Measurements from ENCODE around the gene CD7.

The CD7 gene

DNA sequence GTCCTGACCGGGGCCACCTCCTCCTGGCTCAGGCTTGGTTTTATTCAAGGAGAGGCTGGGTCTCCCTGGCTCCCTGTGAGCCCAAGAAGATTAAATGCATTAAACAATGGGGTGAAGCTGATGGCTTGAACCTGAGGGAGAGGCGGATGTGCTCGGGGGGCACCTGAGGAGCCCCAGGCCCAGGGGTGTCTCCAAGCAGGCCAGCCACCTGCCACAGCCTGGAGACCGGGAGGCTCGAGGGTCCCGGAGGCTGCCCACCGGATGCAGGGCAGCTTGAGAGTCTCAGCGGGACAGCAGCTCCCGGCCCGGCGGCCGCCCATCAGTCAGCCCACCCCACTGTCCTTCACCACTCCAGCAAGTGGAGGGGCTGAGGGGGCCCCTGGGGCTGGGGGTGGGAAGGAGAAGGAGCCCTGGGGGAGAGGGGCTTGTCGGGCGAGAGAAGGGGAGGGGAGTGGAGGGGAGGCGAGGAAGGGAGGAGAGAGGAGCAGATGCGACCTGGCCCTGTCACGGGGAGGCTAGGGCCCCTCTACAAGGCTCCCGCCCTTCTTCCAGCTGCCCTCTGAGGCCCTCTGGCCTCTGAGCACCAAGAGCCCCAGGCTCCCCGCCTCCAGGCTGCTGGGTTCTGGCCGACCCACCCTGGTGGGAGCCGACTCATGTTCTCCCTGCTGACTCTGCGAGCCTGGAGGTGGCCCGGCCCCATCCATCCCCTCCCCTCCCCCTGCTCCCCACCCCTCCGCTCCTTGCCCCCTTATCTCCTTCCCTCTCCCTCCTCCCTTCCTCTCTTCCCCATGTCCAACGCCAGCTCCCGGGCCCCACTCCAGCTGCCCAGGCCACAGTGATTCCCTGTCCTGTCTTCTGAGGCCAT, 13.2 kb downstream of the CD7 start:
- H3K4me1 ChIP-seq (ENCODE audit: control insufficient read depth, low read depth, low read length): no peaks in the 10 kb centered on the region
- no peaks in the 10 kb centered on the region for H3K9me3 ChIP-seq (ENCODE audit: control insufficient read depth, low read depth, low read length)
- no peak overlapping the region for H3K4me3 ChIP-seq (ENCODE audit: low read length)
- no peaks in the 10 kb centered on the region for H3K27me3 ChIP-seq (ENCODE audit: control insufficient read depth, insufficient read depth, low read length)
- no peaks in the 10 kb centered on the region for H3K36me3 ChIP-seq (ENCODE audit: control insufficient read depth, low read depth, low read length)
- no peak overlapping the region for H3K9ac ChIP-seq (ENCODE audit: low read length)
- H3K27ac ChIP-seq (ENCODE audit: low read length): no peak overlapping the region

DNA sequence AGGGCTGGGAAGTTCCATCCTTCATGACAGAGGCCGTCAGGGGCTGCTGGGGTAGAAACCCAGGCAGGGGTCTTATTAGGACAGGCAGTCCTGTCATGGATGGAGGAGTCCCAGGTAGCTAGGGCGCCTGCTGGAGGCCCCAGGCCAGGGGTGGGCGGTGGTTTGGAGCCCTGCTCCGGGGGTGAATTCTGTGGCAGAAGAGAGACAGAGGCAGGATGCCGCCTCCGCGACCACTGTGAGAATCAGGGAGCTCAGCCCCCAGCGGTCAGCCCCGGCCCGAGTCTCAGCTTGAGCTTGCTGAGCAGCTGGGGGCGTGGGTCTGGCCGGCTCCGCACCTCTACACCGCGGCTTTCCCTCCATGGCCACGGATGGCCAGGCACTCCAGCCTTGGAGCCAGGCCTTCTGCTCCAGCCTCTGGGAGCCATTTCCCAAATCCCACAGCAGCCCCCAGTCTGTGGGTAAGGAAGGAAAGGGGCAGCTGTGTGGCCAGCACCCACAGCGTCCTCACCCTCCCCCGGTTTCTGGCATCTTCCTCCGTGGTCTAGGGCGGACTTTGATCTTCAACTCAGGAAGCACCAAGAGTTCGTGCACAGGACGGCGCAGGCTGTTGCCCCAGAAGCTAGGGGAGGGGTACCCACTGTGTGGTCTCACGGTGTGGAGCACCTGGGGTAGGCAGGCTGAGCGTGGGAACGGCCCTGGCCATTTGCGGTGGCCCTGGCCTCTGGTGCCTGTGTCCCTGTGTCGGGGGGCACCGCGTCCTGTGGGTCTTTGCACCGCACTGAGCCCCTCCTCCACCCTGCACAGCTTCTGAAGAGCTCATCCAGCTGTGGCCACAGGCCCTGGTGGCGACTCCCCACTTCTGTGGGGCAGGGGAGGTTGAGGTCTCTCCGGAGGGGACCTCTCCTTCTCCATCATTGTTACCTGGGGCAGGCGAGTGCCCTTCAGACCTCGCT, 14.1 kb downstream of the CD7 start:
- Histone ChIP-seq H3K27me3 (ENCODE audit: control insufficient read depth, insufficient read depth, low read length) (no peaks in the 10 kb centered on the region), H3K4me3 (ENCODE audit: low read length) (no peak overlapping the region), H3K27ac (ENCODE audit: low read length) (no peak overlapping the region), H3K36me3 (ENCODE audit: control insufficient read depth, low read depth, low read length) (no peaks in the 10 kb centered on the region), H3K4me1 (ENCODE audit: control insufficient read depth, low read depth, low read length) (no peaks in the 10 kb centered on the region), H3K9ac (ENCODE audit: low read length) (no peak overlapping the region), H3K9me3 (ENCODE audit: control insufficient read depth, low read depth, low read length) (no peaks in the 10 kb centered on the region)

DNA sequence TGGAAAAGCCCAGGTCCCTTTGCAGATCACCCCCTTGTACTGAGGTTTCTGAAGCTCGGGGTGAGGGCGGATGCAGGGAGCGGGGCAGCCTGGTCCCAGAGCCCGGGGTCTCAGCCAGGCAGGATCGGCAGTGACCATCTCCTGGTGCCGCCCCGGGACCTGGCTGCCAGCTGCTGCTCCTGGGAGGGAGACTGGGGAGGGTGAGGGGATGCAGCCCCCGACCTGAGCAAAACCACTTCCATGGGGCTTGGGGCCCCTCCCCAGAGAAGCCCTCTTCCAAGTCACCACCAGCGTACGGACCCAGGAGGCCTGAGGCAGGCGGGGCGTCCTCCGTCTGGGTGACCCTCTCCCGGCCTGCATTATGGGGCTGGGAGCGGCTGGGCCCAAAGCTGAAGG, 14.8 kb downstream of the CD7 start:
- Histone ChIP-seq H3K9ac (ENCODE audit: low read length) (no peak overlapping the region), H3K36me3 (ENCODE audit: control insufficient read depth, low read depth, low read length) (no peaks in the 10 kb centered on the region), H3K9me3 (ENCODE audit: control insufficient read depth, low read depth, low read length) (no peaks in the 10 kb centered on the region), H3K27me3 (ENCODE audit: control insufficient read depth, insufficient read depth, low read length) (peaks cover 4% of the 10 kb centered on the region), H3K4me3 (ENCODE audit: low read length) (no peak overlapping the region), H3K27ac (ENCODE audit: low read length) (no peak overlapping the region), H3K4me1 (ENCODE audit: control insufficient read depth, low read depth, low read length) (no peaks in the 10 kb centered on the region)

DNA sequence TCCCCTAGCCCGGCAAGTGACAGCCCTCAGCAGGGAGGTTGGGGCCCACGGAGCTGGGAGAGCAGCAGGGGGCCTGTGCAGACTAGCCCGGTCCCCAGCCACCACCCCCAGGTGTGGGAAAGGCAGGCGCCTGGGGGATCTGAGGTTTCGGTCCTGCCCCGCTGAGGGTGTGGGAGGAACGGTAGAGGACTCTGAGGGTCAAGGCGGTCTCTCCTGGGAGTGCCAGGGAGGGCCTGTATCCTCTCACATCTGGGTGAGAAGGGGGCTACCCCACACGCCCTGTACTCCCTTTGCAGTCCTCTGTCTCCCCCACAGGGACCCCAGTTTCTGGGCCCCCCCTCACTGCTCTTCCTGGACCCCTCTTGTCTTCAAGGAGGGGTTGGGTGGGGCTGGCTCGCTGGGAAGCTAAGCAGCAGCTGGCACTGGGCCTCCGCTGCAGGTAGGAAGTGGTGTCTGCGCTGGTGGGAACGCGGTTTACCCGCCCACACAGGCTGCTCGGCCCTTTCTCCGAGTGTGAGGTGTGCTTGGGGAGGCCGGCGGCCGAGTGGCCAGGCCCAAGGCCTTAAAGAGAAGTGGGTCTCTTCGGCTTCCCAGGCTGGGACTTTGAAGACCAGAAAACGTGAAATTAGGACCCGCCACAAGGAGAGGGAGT, 15.4 kb downstream of the CD7 start:
- H3K9ac ChIP-seq (ENCODE audit: low read length): no peak overlapping the region
- H3K27me3 ChIP-seq (ENCODE audit: control insufficient read depth, insufficient read depth, low read length): peaks cover 9% of the 10 kb centered on the region
- no peaks in the 10 kb centered on the region for H3K36me3 ChIP-seq (ENCODE audit: control insufficient read depth, low read depth, low read length)
- H3K4me1 ChIP-seq (ENCODE audit: control insufficient read depth, low read depth, low read length): peaks cover under 1% of the 10 kb centered on the region
- H3K27ac ChIP-seq (ENCODE audit: low read length): no peak overlapping the region
- no peaks in the 10 kb centered on the region for H3K9me3 ChIP-seq (ENCODE audit: control insufficient read depth, low read depth, low read length)
- H3K4me3 ChIP-seq (ENCODE audit: low read length): no peak overlapping the region

DNA sequence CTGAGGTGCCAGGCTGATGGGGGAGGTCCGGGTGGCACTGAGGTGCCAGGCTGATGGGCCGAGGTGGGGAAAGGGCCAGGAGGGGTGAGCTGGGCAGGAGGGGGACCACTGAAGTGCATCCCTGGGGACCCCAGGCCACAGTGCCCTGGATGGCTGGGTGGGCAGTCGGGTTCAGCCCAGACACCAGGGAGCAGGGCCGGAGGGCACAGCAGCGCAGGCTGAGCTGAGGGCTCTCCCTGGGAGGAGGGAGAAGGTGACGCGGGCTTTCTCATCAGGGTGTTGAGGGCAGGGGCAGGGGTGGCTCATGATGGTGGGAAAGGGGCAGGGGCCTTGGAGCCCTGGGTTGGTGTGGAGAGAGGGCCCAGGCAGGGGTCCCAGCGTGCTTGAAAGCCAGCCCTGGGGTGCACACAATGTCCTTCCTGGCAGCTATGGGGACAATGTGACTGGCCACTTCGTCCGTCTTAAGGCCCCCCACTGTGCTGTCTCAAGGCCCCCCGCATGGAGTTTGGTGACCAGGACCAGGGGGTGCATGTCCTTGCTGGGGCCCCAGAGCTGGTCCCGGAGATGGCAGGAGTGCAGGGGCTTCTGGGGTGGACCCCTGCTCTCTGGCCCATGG, 16.0 kb downstream of the CD7 start:
- Histone ChIP-seq H3K9me3 (ENCODE audit: control insufficient read depth, low read depth, low read length) (no peaks in the 10 kb centered on the region), H3K27ac (ENCODE audit: low read length) (no peak overlapping the region), H3K4me1 (ENCODE audit: control insufficient read depth, low read depth, low read length) (peaks cover 4% of the 10 kb centered on the region), H3K9ac (ENCODE audit: low read length) (no peak overlapping the region), H3K4me3 (ENCODE audit: low read length) (no peak overlapping the region), H3K36me3 (ENCODE audit: control insufficient read depth, low read depth, low read length) (no peaks in the 10 kb centered on the region), H3K27me3 (ENCODE audit: control insufficient read depth, insufficient read depth, low read length) (peaks cover 15% of the 10 kb centered on the region)

DNA sequence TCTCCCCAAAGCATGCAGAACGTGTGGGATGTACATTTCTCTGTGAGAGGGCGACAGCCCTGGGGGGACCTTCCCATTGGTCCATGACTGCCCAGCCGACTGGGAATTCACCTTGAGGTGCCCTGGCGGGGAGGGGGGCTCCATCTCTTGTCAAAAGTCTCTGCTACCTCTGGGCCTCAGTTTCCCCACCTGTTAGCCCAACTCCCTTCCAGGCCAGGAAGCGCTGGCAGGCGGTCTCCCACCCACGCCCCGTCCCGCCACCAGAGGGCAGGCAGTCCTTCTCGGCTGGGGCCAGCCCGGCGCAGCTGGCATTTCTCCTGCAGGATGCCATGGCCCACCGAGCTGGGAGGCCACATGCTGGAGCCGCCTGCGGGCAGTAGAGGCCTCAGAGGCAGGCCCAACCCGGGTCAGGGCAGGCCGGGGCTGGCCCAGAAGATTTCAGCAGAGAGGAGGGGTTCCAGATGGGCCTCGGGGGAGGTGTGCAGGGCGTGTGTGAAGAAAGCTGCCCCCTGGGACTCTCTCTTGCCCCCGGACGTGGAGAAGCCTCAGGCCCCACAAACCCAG, 16.6 kb downstream of the CD7 start:
- Histone ChIP-seq H3K9me3 (ENCODE audit: control insufficient read depth, low read depth, low read length) (no peaks in the 10 kb centered on the region), H3K27me3 (ENCODE audit: control insufficient read depth, insufficient read depth, low read length) (peaks cover 15% of the 10 kb centered on the region), H3K9ac (ENCODE audit: low read length) (no peak overlapping the region), H3K27ac (ENCODE audit: low read length) (no peak overlapping the region), H3K4me3 (ENCODE audit: low read length) (no peak overlapping the region), H3K4me1 (ENCODE audit: control insufficient read depth, low read depth, low read length) (peaks cover 4% of the 10 kb centered on the region), H3K36me3 (ENCODE audit: control insufficient read depth, low read depth, low read length) (no peaks in the 10 kb centered on the region)

DNA sequence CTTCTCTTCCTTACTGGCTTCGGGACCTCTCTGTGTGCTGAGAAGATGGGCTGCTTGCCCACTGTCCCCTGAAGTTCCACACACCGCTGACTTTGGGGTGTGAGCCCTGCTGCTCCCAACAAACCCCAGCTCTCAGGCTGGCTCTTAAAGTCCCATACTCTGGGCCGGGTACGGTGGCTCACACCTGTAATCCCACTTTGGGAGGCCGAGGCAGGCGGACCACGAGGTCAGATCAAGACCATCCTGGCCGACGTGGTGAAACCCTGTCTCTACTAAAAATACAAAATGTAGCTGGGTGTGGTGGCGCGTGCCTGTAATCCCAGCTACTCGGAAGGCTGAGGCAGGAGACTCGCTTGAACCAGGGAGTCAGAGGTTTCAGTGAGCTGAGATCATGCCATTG, 17.2 kb downstream of the CD7 start:
- H3K27ac ChIP-seq (ENCODE audit: low read length): no peak overlapping the region
- H3K9me3 ChIP-seq (ENCODE audit: control insufficient read depth, low read depth, low read length): no peaks in the 10 kb centered on the region
- H3K4me3 ChIP-seq (ENCODE audit: low read length): no peak overlapping the region
- H3K4me1 ChIP-seq (ENCODE audit: control insufficient read depth, low read depth, low read length): peaks cover 4% of the 10 kb centered on the region
- peaks cover 20% of the 10 kb centered on the region for H3K27me3 ChIP-seq (ENCODE audit: control insufficient read depth, insufficient read depth, low read length)
- no peaks in the 10 kb centered on the region for H3K36me3 ChIP-seq (ENCODE audit: control insufficient read depth, low read depth, low read length)
- no peak overlapping the region for H3K9ac ChIP-seq (ENCODE audit: low read length)

DNA sequence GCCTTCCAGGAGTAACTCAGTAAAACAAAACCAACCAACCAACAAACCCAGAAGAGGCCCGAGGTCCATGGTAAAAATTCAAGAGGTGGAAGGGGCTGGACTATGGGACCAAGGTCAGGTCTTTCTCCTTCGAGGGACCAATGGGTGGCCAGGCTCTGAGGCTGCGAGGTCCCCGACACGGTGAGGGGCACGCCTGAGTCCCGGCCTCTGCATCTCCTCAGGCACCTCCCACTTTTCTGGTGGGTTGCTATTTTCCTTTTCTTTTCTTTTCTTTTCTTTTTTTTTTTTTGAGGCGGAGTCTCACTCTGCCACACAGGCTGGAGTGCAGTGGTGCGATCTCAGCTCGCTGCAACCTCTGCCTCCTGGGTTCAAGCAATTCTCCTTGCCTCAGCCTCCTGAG, 18.0 kb downstream of the CD7 start:
- peaks cover 4% of the 10 kb centered on the region for H3K4me1 ChIP-seq (ENCODE audit: control insufficient read depth, low read depth, low read length)
- H3K9ac ChIP-seq (ENCODE audit: low read length): no peak overlapping the region

DNA sequence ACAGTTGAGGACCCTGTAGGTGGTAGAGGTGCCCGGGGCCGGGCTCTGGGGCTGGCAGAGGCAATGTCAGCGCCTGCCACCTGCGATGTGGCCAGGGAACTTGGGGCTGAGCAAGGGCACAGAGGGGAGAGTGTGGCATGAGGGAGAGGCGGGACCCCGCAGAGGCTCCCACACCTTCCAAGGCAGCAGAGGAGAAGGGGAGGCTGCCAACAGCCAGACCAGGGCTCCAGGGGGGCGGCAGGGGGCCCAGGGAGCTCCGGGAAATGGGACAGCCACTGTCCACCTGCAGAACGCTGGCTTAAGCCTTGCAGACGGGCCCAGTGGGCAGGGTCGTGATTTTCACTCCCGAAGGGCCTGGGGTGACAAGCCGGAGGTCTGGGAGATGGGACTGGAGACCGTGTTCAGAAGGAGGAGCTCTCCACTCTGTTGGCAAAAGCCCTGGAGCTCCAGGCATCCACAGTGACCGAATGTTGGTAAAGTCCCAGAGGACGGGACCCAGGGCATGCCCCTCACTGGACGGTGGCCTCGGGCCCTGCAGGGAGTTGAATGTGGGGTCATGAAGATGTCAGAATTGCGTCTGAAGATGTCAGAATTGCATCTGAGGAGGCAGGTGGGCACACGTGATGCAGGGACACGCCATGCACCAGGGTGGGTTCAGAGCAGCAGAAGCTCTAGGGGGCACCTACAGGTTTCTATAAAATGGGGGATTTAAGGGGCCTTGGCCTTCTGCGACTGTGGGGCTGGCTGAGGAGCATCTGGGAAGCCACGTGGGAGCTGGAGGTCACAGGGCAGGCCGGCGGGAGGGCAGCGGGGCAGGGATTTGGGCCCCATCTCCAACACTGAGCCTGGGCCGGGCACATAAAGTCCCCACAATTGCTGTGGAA, 18.6 kb downstream of the CD7 start:
- no peaks in the 10 kb centered on the region for H3K36me3 ChIP-seq (ENCODE audit: control insufficient read depth, low read depth, low read length)
- no peak overlapping the region for H3K27ac ChIP-seq (ENCODE audit: low read length)
- no peak overlapping the region for H3K4me3 ChIP-seq (ENCODE audit: low read length)
- H3K4me1 ChIP-seq (ENCODE audit: control insufficient read depth, low read depth, low read length): peaks cover 4% of the 10 kb centered on the region
- H3K9ac ChIP-seq (ENCODE audit: low read length): no peak overlapping the region
- no peaks in the 10 kb centered on the region for H3K9me3 ChIP-seq (ENCODE audit: control insufficient read depth, low read depth, low read length)
- H3K27me3 ChIP-seq (ENCODE audit: control insufficient read depth, insufficient read depth, low read length): peaks cover 31% of the 10 kb centered on the region

More for the DNA sequence above, 18.0 kb downstream of the CD7 start:
- Histone ChIP-seq H3K4me3 (ENCODE audit: low read length) (no peak overlapping the region), H3K27me3 (ENCODE audit: control insufficient read depth, insufficient read depth, low read length) (peaks cover 28% of the 10 kb centered on the region), H3K36me3 (ENCODE audit: control insufficient read depth, low read depth, low read length) (no peaks in the 10 kb centered on the region), H3K9me3 (ENCODE audit: control insufficient read depth, low read depth, low read length) (no peaks in the 10 kb centered on the region), H3K27ac (ENCODE audit: low read length) (no peak overlapping the region)

DNA sequence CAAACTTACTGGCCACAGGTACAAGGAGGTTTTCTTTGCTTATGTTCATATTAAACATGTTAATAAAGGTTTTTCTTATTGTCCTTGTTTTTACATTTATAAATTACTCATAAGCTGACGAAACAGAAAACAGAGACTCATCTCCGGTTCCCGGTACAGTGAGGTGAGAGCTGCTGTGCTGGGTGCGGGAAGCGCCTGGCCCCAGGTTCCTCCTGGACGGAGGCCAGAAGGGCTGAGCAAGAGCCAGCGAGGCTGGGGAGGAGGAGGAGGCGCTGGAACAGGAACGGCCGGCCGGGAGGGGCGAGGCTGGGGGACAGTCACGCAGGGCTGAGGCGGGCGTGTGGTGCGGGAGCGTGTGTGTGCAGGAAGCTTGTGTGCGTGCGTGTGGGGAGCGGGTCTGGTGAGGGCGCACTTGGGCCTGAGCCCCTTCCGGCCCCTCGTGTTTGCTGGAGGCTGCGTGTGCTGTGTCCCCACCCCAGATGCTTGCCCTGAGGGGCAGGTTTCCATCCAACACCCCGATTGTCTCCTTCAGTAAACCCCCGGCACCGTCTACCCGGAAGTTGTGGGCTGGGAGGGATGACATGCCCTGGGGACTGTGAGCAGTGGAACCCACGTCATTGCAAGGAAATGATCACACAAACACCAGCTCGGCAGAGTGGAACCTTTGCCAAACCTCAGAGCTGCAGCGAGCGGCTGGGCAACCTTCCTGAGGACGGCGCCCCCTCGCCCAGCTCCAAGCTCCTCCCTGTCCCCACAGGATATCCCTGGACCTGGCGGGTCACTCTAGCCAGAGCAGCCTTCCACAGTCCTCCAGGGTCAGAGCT, 19.5 kb downstream of the CD7 start:
- Histone ChIP-seq H3K36me3 (ENCODE audit: control insufficient read depth, low read depth, low read length) (no peaks in the 10 kb centered on the region), H3K27me3 (ENCODE audit: control insufficient read depth, insufficient read depth, low read length) (peaks cover 31% of the 10 kb centered on the region), H3K4me1 (ENCODE audit: control insufficient read depth, low read depth, low read length) (peaks cover 4% of the 10 kb centered on the region), H3K4me3 (ENCODE audit: low read length) (no peak overlapping the region), H3K9ac (ENCODE audit: low read length) (no peak overlapping the region), H3K27ac (ENCODE audit: low read length) (no peak overlapping the region), H3K9me3 (ENCODE audit: control insufficient read depth, low read depth, low read length) (no peaks in the 10 kb centered on the region)

Measured in iPS-18a (cell line).